ENCODE results near the gene IQSEC1.

GRCh38 chr3:12920967-12921366, 152.3 kb downstream of the IQSEC1 start:
- no peak for TF ChIP-seq POLR2A (IDR thresholded peaks at IDR 0.05; ENCODE audit: borderline replicate concordance, extremely low read depth, insufficient read depth, insufficient read length)
- no peak for TF ChIP-seq CTCF (IDR thresholded peaks at IDR 0.05 in 2 of 3, conservative IDR thresholded peaks at IDR 0.05 in 1 of 3; ENCODE audit: borderline replicate concordance in 1 of 3, insufficient read depth in 1 of 3, low read depth in 2 of 3, low read length in 2 of 3)
- TF ChIP-seq POLR2AphosphoS5 (IDR thresholded peaks at IDR 0.05; ENCODE audit: low read depth, low read length) = no peak
- TF ChIP-seq TCF7L2 (IDR thresholded peaks at IDR 0.05; ENCODE audit: borderline replicate concordance, extremely low read depth, insufficient read depth, insufficient read length) = no peak
- TF ChIP-seq EZH2phosphoT487 (IDR thresholded peaks at IDR 0.05; ENCODE audit: borderline replicate concordance) = no peak
